H1 (cell line): ENCODE measurements around the gene CD200. TPM values are rescaled to one million over a fixed set of nuclear protein-coding genes. Genes with fewer than 3 reads are reported as not detected.

Experiments
- CTCF ChIA-PET: fragments of 300-600 bp; sonication (Branson Sonifier 250); formaldehyde crosslinking; loops from one replicate; lab custom pipeline; 2021; ENCODE audit not compliant: partially characterized antibody; lab: Charles Lee
- POLR2A ChIA-PET: fragments of 300-600 bp; sonication (Branson Sonifier 250); formaldehyde crosslinking; loops from one replicate; lab custom pipeline; 2021; ENCODE audit warnings: inconsistent platforms; ENCODE audit not compliant: partially characterized antibody; lab: Charles Lee
- DNase-seq, 2 experiments: peaks; one replicate each; pipeline versions ENCODE4 v3.0.0 to v3.0.0-alpha.2; 2010 to 2022; ENCODE audit warnings: low spot score in 2 of 2, low read depth in 1 of 2, mixed read lengths in 1 of 2
- FAIRE-seq: peaks from 2 replicates; lab custom pipeline; 2011; peaks lifted over from hg19 to GRCh38; lab: Jason Lieb, UNC
- H2AFZ ChIP-seq: 2 replicates; pipeline ENCODE4 v1.8.1; 2012; ENCODE audit warnings: low read length, inconsistent platforms
- H2AK5ac ChIP-seq: 2 replicates; pipeline ENCODE4 v1.6.1; 2013; ENCODE audit warnings: low read depth, low read length
- H2BK120ac ChIP-seq: replicated peaks from 2 replicates; pipeline ENCODE3; 2013; ENCODE audit warnings: low read depth, low read length, inconsistent platforms
- H2BK12ac ChIP-seq: 2 replicates; pipeline ENCODE4 v1.6.1; 2013; ENCODE audit warnings: low read depth, low read length
- H2BK15ac ChIP-seq: 2 replicates; pipeline ENCODE4 v1.6.1; 2013; ENCODE audit warnings: low read length
- H2BK20ac ChIP-seq: 2 replicates; pipeline ENCODE4 v1.6.1; 2013; ENCODE audit warnings: low read length
- H2BK5ac ChIP-seq: 2 replicates; pipeline ENCODE4 v1.6.1; 2013; ENCODE audit warnings: low read depth, low read length
- H3K14ac ChIP-seq: 2 replicates; pipeline ENCODE4 v1.6.1; 2013; ENCODE audit warnings: inconsistent platforms; ENCODE audit not compliant: insufficient read length
- H3K18ac ChIP-seq: 2 replicates; pipeline ENCODE4 v1.6.1; 2013; ENCODE audit warnings: low read length; ENCODE audit errors: extremely low read depth
- H3K23ac ChIP-seq: 2 replicates; pipeline ENCODE4 v1.6.1; 2013; ENCODE audit warnings: inconsistent platforms; ENCODE audit not compliant: insufficient read length
- H3K23me2 ChIP-seq: 2 replicates; pipeline ENCODE4 v1.6.1; 2013; ENCODE audit warnings: low read depth, low read length
- H3K27ac ChIP-seq: 2 replicates; pipeline ENCODE4 v1.6.1; 2011; ENCODE audit warnings: low read depth, low read length, inconsistent platforms
- H3K27me3 ChIP-seq, 4 experiments: replicated peaks in 1 of 4; 1 replicate in 1 of 4; 2 replicates in 3 of 4; pipeline versions ENCODE4 v1.6.1 to v1.8.1; 2011 to 2013; ENCODE audit warnings: low read length in 3 of 4, mild to moderate bottlenecking in 3 of 4, inconsistent platforms in 2 of 4, mixed read lengths in 2 of 4, moderate library complexity in 1 of 4; ENCODE audit not compliant: control insufficient read depth in 3 of 4, insufficient read depth in 3 of 4; ENCODE audit errors: extremely low read depth in 1 of 4
- H3K36me3 ChIP-seq, 4 experiments: 2 replicates each; pipeline versions ENCODE4 v1.6.1 to v1.8.1; 2011 to 2013; ENCODE audit warnings: mild to moderate bottlenecking in 4 of 4, low read length in 3 of 4, moderate library complexity in 2 of 4, control low read depth in 1 of 4, inconsistent platforms in 1 of 4; ENCODE audit not compliant: insufficient read depth in 4 of 4, control insufficient read depth in 2 of 4
- H3K4ac ChIP-seq: replicated peaks from 2 replicates; pipeline ENCODE3; 2013; ENCODE audit warnings: low read length, low read depth, mixed read lengths, inconsistent platforms; ENCODE audit not compliant: insufficient read length
- H3K4me1 ChIP-seq, 4 experiments: replicated peaks in 1 of 4; 1 replicate in 1 of 4; 2 replicates in 3 of 4; pipeline versions ENCODE4 v1.6.1 to v1.8.1; 2011 to 2013; ENCODE audit warnings: low read length in 3 of 4, inconsistent platforms in 2 of 4, mixed read lengths in 1 of 4; ENCODE audit not compliant: insufficient read depth in 4 of 4, control insufficient read depth in 3 of 4
- H3K4me2 ChIP-seq, 2 experiments: 2 replicates each; pipeline versions ENCODE4 v1.6.1 to v1.8.1; 2011 to 2013; ENCODE audit warnings: low read depth in 2 of 2, low read length in 2 of 2, control low read depth in 1 of 2, inconsistent platforms in 1 of 2, mild to moderate bottlenecking in 1 of 2; ENCODE audit not compliant: insufficient read depth in 1 of 2
- H3K4me3 ChIP-seq, 4 experiments: fragments of 200-600, 300-600 bp in 1 of 4; sonication (generic), shearing (Covaris generic), sonication (Bioruptor Twin) in 1 of 4; 2 replicates each; pipeline versions ENCODE4 v1.5.1 to v1.8.1; 2011 to 2016; ENCODE audit warnings: low read length in 4 of 4, low read depth in 3 of 4, control low read depth in 2 of 4, inconsistent platforms in 2 of 4, mild to moderate bottlenecking in 2 of 4, mixed read lengths in 1 of 4, moderate library complexity in 1 of 4; ENCODE audit not compliant: insufficient read depth in 2 of 4; ENCODE audit errors: extremely low read depth in 1 of 4
- H3K56ac ChIP-seq: replicated peaks from 2 replicates; pipeline ENCODE3; 2013; ENCODE audit warnings: low read depth, mild to moderate bottlenecking, mixed read lengths, low read length, inconsistent platforms; ENCODE audit not compliant: insufficient read length
- H3K79me1 ChIP-seq: 2 replicates; pipeline ENCODE4 v1.6.1; 2013; ENCODE audit warnings: low read depth, low read length, control low read depth
- H3K79me2 ChIP-seq, 2 experiments: 2 replicates each; pipeline versions ENCODE4 v1.6.1 to v1.8.1; 2012 to 2013; ENCODE audit warnings: low read length in 2 of 2, mild to moderate bottlenecking in 2 of 2, inconsistent platforms in 1 of 2; ENCODE audit not compliant: insufficient read depth in 2 of 2, control insufficient read depth in 1 of 2
- H3K9ac ChIP-seq, 4 experiments: replicated peaks in 1 of 4; 1 replicate in 1 of 4; 2 replicates in 3 of 4; pipeline versions ENCODE4 v1.6.1 to v1.8.1; 2011 to 2013; ENCODE audit warnings: low read depth in 3 of 4, low read length in 3 of 4, control low read depth in 2 of 4, mild to moderate bottlenecking in 2 of 4, moderate library complexity in 2 of 4, inconsistent platforms in 1 of 4; ENCODE audit errors: extremely low read depth in 1 of 4
- H3K9me3 ChIP-seq, 2 experiments: 2 replicates each; pipeline versions ENCODE4 v1.6.1 to v1.8.1; 2012 to 2013; ENCODE audit warnings: mild to moderate bottlenecking in 2 of 2, moderate library complexity in 2 of 2, control low read depth in 1 of 2, inconsistent platforms in 1 of 2, low read depth in 1 of 2, low read length in 1 of 2, mixed read lengths in 1 of 2; ENCODE audit not compliant: insufficient read depth in 2 of 2
- H4K20me1 ChIP-seq, 2 experiments: replicated peaks in 1 of 2; 2 replicates each; pipeline versions ENCODE3 to v1.8.1; 2011 to 2013; ENCODE audit warnings: inconsistent platforms in 2 of 2, low read length in 2 of 2, mild to moderate bottlenecking in 1 of 2; ENCODE audit not compliant: insufficient read depth in 2 of 2, control insufficient read depth in 1 of 2
- H4K5ac ChIP-seq: 2 replicates; pipeline ENCODE4 v1.6.1; 2013; ENCODE audit warnings: low read length, low read depth, mixed read lengths, inconsistent platforms; ENCODE audit not compliant: insufficient read length
- H4K8ac ChIP-seq: 2 replicates; pipeline ENCODE4 v1.8.0; 2013; ENCODE audit warnings: mild to moderate bottlenecking, moderate library complexity, low read length, inconsistent platforms; ENCODE audit not compliant: insufficient read depth; ENCODE audit errors: extremely low read depth
- H4K91ac ChIP-seq: replicated peaks from 2 replicates; pipeline ENCODE3; 2013; ENCODE audit warnings: low read length, mixed read lengths, inconsistent platforms; ENCODE audit not compliant: insufficient read length
- POU5F1 ChIP-seq: IDR thresholded peaks from 2 replicates; pipeline ENCODE4 v1.6.1; 2011; ENCODE audit warnings: low read depth, mild to moderate bottlenecking, low read length, moderate library complexity
- whole genome bisulfite sequencing, 2 experiments: shearing (Covaris generic) in 1 of 2; methylation state at CpG; one replicate each; pipeline versions ENCODE4 v1.1.6 to v1.1.7; 2013 to 2015; ENCODE audit warnings: low lambda C conversion rate in 2 of 2, mixed read lengths in 2 of 2, inconsistent platforms in 1 of 2, low coverage in 1 of 2, missing lambda C conversion rate in 1 of 2; ENCODE audit not compliant: insufficient replicate concordance in 2 of 2, insufficient coverage in 1 of 2, insufficient read length in 1 of 2; ENCODE audit errors: extremely low coverage in 1 of 2, missing lambda C conversion rate in 1 of 2; 5-methylcytosine and 5-hydroxymethylcytosine counted together
- polyA plus RNA-seq, 7 experiments: library from polyadenylated mRNA; depleted of rRNA in 3 of 7; stranded (reverse) in 5 of 7; unstranded in 2 of 7; fragments of >200 nt in 5 of 7; fragments of 200-250 nt in 2 of 7; gene quantifications; 1 replicate in 5 of 7; 2 replicates in 1 of 7; 4 replicates in 1 of 7; pipeline versions ENCODE4 v1.2.1 to v1.2.3, GENCODE V29; 2011 to 2013; ENCODE audit warnings: missing spikeins in 2 of 7, mixed read lengths in 2 of 7
- total RNA-seq: library from RNA; stranded (reverse); fragmentation: NEBNext Ultra II Directional; extraction: Animal tissue kit (Norgen Biotek cat#: 25700); gene quantifications from 2 replicates; pipeline ENCODE4 v1.2.1, GENCODE V29; 2021

The CD200 gene
- total and polyA plus RNA-seq, 2 of the 8 experiments (the other 6 are each of a cell fraction or from before 2014, with no cell fraction given), result 45.8 to 50.2 TPM

GRCh38 chr3:112362221-112362620 lies 29.3 kb downstream of the CD200 start:
- WGBS, 2 experiments, result 97% methylated on average over 2 of the region's 2 CpGs; no CpG with 5 or more reads in 1 of the 2 experiments
- H3K23me2 ChIP-seq, result 0 out of 2 replicates have a peak, but pooled peaks cover 2% of the 10 kb centered on the region
- no peak overlapping the region for H3K9ac ChIP-seq

More at GRCh38 chr3:112362221-112362620, 29.3 kb downstream of the CD200 start:
- Histone ChIP-seq H3K36me3 (peaks cover 12 to 55% (median 33%) of the 10 kb centered on the region in 4 experiments), H3K23ac (no peak overlapping the region), H3K27ac (no peak overlapping the region), H3K4ac (no peak overlapping the region), H2BK12ac (no peak overlapping the region), H2BK20ac (no peak overlapping the region), H3K79me2 (0 out of 4 replicates have a peak, but pooled peaks cover 0 to 2% of the 10 kb centered on the region in 2 experiments), H3K4me2 (no peak overlapping the region), H3K27me3 (no peaks in the 10 kb centered on the region), H2AFZ (no peak overlapping the region), H3K4me3 (no peak overlapping the region), H4K8ac (no peak overlapping the region), H3K9me3 (no peaks in the 10 kb centered on the region), H4K20me1 (no peaks in the 10 kb centered on the region), H3K14ac (no peak overlapping the region), H3K4me1 (peaks cover 0 to 9% (median 2%) of the 10 kb centered on the region in 4 experiments; a peak in 4 of 7 replicates), H2AK5ac (no peak overlapping the region), H3K79me1 (no peaks in the 10 kb centered on the region; the same call in 1 of the 2 replicates), H4K91ac (no peak overlapping the region), H2BK120ac (no peak overlapping the region), H2BK5ac (no peak overlapping the region), H3K18ac (no peak overlapping the region), H4K5ac (no peak overlapping the region), H3K56ac (no peak overlapping the region), H2BK15ac (no peak overlapping the region)
- no peak for TF ChIP-seq POU5F1
- no peak for DNase-seq
- FAIRE-seq, result no peak
- ChIA-PET CTCF (interaction anchor here (2.0 to 3.0 kb wide), 3 partner anchors 13 to 75 kb away, joined by 4 to 14 read pairs (median 7); partner anchors contain the start of gene SLC9C1), POLR2A (interaction anchor here (0.6 to 2.6 kb wide), 6 partner anchors 11 to 29 kb away, joined by 3 to 7 read pairs (median 4); no protein-coding TSS in a partner anchor)
